Measurements from ENCODE around the gene DGKZ. TPM values are rescaled to one million over a fixed set of nuclear protein-coding genes. Genes with fewer than 3 reads are reported as not detected.

The DGKZ gene
- total RNA-seq, 1 donor from 2014 or later: 12.5 TPM

- Histone ChIP-seq H3K27ac (no peak overlapping the region), H3K9ac (no peak overlapping the region), H4K20me1 (ENCODE audit: low read depth) (peaks cover 21% of the 10 kb centered on the region), H3K4me1 (peaks cover 10% of the 10 kb centered on the region), H3K27me3 (no peaks in the 10 kb centered on the region), H3K36me3 (no peaks in the 10 kb centered on the region), H2AFZ (replicated peaks) (no peak overlapping the region), H3K4me2 (no peak overlapping the region), H3K79me2 (ENCODE audit: low read depth) (no peaks in the 10 kb centered on the region), H3F3A (ENCODE audit: low read depth) (peaks cover 32% of the 10 kb centered on the region), H3K4me3 (no peak overlapping the region), H3K9me3 (ENCODE audit: low read depth) (no peaks in the 10 kb centered on the region)
- TF ChIP-seq EZH2phosphoT487 (IDR thresholded peaks at IDR 0.05) (no peak), EZH2 (IDR thresholded peaks at IDR 0.05) (no peak), CTCF (IDR thresholded peaks at IDR 0.05) (no peak)
- Mint-ChIP-seq H3K4me1 (peaks cover 7% of the 10 kb centered on the region), H3K27me3 (ENCODE audit: insufficient read depth, low read depth) (peaks cover 4% of the 10 kb centered on the region), H3K27ac (no peak overlapping the region), H3K36me3 (peaks cover 11% of the 10 kb centered on the region), H3K4me3 (no peak overlapping the region), H3K9me3 (no peaks in the 10 kb centered on the region)
- DNase-seq (ENCODE audit: low spot score): no peak
Observed at GRCh38 chr11:46376258-46377050, 29.2 kb downstream of the DGKZ start.

- peaks cover 22% of the 10 kb centered on the region for H4K20me1 ChIP-seq (ENCODE audit: low read depth)
- H3K36me3 Mint-ChIP-seq: peaks cover 11% of the 10 kb centered on the region
- H3K4me3 Mint-ChIP-seq: peak overlapping the region; percentile 12
- H3K36me3 ChIP-seq: no peaks in the 10 kb centered on the region
- DNase-seq (ENCODE audit: low spot score): no peak
- H3K9me3 Mint-ChIP-seq: no peaks in the 10 kb centered on the region
- peaks cover 32% of the 10 kb centered on the region for H3F3A ChIP-seq (ENCODE audit: low read depth)
- H3K4me1 Mint-ChIP-seq: peaks cover 7% of the 10 kb centered on the region
- H3K79me2 ChIP-seq (ENCODE audit: low read depth): peaks cover 6% of the 10 kb centered on the region
- no peak overlapping the region for H3K4me3 ChIP-seq
- no peak overlapping the region for H2AFZ ChIP-seq (replicated peaks)
- no peak overlapping the region for H3K27ac ChIP-seq
- no peak overlapping the region for H3K4me2 ChIP-seq
- H3K27me3 ChIP-seq: no peaks in the 10 kb centered on the region
- H3K27me3 Mint-ChIP-seq (ENCODE audit: insufficient read depth, low read depth): peaks cover 3% of the 10 kb centered on the region
- no peak overlapping the region for H3K9ac ChIP-seq
- H3K27ac Mint-ChIP-seq: no peak overlapping the region
- H3K9me3 ChIP-seq (ENCODE audit: low read depth): no peaks in the 10 kb centered on the region
- H3K4me1 ChIP-seq: peaks cover 10% of the 10 kb centered on the region
- TF ChIP-seq EZH2 (IDR thresholded peaks at IDR 0.05) (no peak), EZH2phosphoT487 (IDR thresholded peaks at IDR 0.05) (no peak), CTCF (IDR thresholded peaks at IDR 0.05) (no peak)
Observed at GRCh38 chr11:46377290-46377689, 30.0 kb downstream of the DGKZ start.

- no peak for DNase-seq (ENCODE audit: low spot score)
- H2AFZ ChIP-seq (replicated peaks): no peak overlapping the region
- H3K27ac ChIP-seq: no peak overlapping the region
- no peaks in the 10 kb centered on the region for H3K27me3 ChIP-seq
- peaks cover 12% of the 10 kb centered on the region for H3K79me2 ChIP-seq (ENCODE audit: low read depth)
- peaks cover 11% of the 10 kb centered on the region for H3K36me3 Mint-ChIP-seq
- peaks cover 8% of the 10 kb centered on the region for H3K4me1 Mint-ChIP-seq
- peaks cover 28% of the 10 kb centered on the region for H4K20me1 ChIP-seq (ENCODE audit: low read depth)
- no peaks in the 10 kb centered on the region for H3K9me3 ChIP-seq (ENCODE audit: low read depth)
- H3K4me1 ChIP-seq: peaks cover 14% of the 10 kb centered on the region
- no peaks in the 10 kb centered on the region for H3K9me3 Mint-ChIP-seq
- H3K36me3 ChIP-seq: no peaks in the 10 kb centered on the region
- H3K4me3 Mint-ChIP-seq: peak overlapping the region; percentile 12
- no peak overlapping the region for H3K4me2 ChIP-seq
- no peak overlapping the region for H3K4me3 ChIP-seq
- H3F3A ChIP-seq (ENCODE audit: low read depth): peaks cover 36% of the 10 kb centered on the region
- TF ChIP-seq EZH2 (IDR thresholded peaks at IDR 0.05) (no peak), CTCF (IDR thresholded peaks at IDR 0.05) (no peak), EZH2phosphoT487 (IDR thresholded peaks at IDR 0.05) (no peak)
- H3K27ac Mint-ChIP-seq: no peak overlapping the region
- peaks cover 2% of the 10 kb centered on the region for H3K27me3 Mint-ChIP-seq (ENCODE audit: insufficient read depth, low read depth)
- no peak overlapping the region for H3K9ac ChIP-seq
Observed at GRCh38 chr11:46377831-46378230, 30.6 kb downstream of the DGKZ start.

Data from neural progenitor cell (in vitro differentiated cells).